ENCODE data around the gene CHST3.

The CHST3 gene

GRCh38 chr10:72011976-72012512 lies 47.8 kb downstream of the CHST3 start:
- no peak for TF ChIP-seq CTCF (IDR thresholded peaks at IDR 0.05; ENCODE audit: low read length, missing control alignments)

GRCh38 chr10:72012796-72013195 lies 48.6 kb downstream of the CHST3 start:
- DNase-seq (ENCODE audit: low read depth), result no peak
- no peak overlapping the region for H3K4me3 ChIP-seq (replicated peaks; ENCODE audit: low read depth, low read length)

More at GRCh38 chr10:72011976-72012512, 47.8 kb downstream of the CHST3 start:
- no peak for DNase-seq (ENCODE audit: low read depth)
- no peak overlapping the region for H3K4me3 ChIP-seq (replicated peaks; ENCODE audit: low read depth, low read length)

GRCh38 chr10:72013202-72013945 lies 49.2 kb downstream of the CHST3 start:
- H3K4me3 ChIP-seq (replicated peaks; ENCODE audit: low read depth, low read length), result no peak overlapping the region
- TF ChIP-seq CTCF (IDR thresholded peaks at IDR 0.05; ENCODE audit: low read length, missing control alignments), result no peak
- DNase-seq (ENCODE audit: low read depth), result no peak

More at GRCh38 chr10:72012796-72013195, 48.6 kb downstream of the CHST3 start:
- TF ChIP-seq CTCF (IDR thresholded peaks at IDR 0.05; ENCODE audit: low read length, missing control alignments), result no peak

- DNase-seq (ENCODE audit: low read depth), result no peak
- no peak for TF ChIP-seq CTCF (IDR thresholded peaks at IDR 0.05; ENCODE audit: low read length, missing control alignments)
- H3K4me3 ChIP-seq (replicated peaks; ENCODE audit: low read depth, low read length), result no peak overlapping the region
Measured at GRCh38 chr10:72014197-72014596, 50.0 kb downstream of the CHST3 start.

- DNase-seq (ENCODE audit: low read depth), result no peak
- H3K4me3 ChIP-seq (replicated peaks; ENCODE audit: low read depth, low read length), result no peak overlapping the region
- TF ChIP-seq CTCF (IDR thresholded peaks at IDR 0.05; ENCODE audit: low read length, missing control alignments), result no peak
Measured at GRCh38 chr10:72014785-72015480, 50.7 kb downstream of the CHST3 start.

- DNase-seq (ENCODE audit: low read depth), result no peak
- no peak overlapping the region for H3K4me3 ChIP-seq (replicated peaks; ENCODE audit: low read depth, low read length)
- TF ChIP-seq CTCF (IDR thresholded peaks at IDR 0.05; ENCODE audit: low read length, missing control alignments), result no peak
Measured at GRCh38 chr10:72015841-72016240, 51.6 kb downstream of the CHST3 start.

Measured in fibroblast of pulmonary artery (primary cell).